ENCODE results near the gene GPR62.
"Not testable (repeated sequence)": the region's sequence is repeated elsewhere in the genome, so short reads cannot be mapped to it uniquely, and the experiment has no call there.

The GPR62 gene

DNA sequence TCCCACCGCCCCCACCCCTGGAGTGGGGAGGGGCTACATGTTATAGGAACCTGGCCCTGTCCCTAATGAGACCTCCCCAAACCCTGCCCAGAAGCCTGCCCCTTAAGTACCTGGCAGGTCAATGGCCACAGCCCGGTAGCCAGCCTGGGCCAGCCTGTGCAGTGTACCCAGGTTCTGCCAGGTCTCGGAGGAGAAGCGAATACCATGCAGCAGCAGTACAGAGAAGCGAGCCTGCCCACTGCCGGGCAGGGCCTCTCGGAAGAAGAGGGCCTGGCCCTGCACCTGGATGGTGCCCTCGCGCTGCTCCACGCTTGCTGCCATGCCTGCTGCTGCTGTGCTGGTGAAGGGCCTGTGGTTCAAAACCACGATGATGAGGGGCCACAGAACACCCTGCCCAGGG is 16.2 kb downstream of the GPR62 start:
- no peak for DNase-seq

DNA sequence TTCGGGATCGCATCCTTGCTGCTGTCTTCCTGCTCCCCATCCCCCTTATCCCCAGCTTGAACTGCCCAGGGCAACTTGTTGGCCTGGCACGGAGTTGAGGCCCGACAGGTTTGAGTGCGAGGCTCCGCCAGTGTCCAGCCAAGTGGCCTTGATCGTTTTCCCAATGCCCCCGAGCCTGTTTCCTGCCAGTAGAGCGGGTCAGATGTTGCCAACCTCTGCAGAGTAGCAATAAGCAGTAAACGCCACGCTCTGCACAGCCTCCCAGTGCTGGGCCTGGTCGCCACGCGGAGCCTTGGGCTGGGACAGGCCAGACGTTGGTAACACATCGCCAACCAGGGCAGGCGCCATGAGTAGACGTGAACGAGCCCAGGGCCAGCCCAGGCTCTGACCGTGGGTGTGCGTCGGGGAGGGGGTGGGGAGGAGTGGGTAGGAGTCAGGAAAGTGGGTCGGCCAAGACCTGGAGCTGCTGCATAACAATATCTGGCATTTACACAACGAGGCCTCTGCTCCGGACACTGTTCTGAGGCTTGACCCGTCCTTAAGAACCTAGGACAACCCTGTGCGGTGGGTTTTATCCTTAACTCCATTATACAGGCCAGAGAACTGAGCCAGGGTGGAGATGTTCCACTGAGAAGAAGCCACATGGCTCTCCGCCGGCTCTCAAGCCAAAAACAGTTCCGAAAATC is 19.2 kb downstream of the GPR62 start:
- DNase-seq: no peak

DNA sequence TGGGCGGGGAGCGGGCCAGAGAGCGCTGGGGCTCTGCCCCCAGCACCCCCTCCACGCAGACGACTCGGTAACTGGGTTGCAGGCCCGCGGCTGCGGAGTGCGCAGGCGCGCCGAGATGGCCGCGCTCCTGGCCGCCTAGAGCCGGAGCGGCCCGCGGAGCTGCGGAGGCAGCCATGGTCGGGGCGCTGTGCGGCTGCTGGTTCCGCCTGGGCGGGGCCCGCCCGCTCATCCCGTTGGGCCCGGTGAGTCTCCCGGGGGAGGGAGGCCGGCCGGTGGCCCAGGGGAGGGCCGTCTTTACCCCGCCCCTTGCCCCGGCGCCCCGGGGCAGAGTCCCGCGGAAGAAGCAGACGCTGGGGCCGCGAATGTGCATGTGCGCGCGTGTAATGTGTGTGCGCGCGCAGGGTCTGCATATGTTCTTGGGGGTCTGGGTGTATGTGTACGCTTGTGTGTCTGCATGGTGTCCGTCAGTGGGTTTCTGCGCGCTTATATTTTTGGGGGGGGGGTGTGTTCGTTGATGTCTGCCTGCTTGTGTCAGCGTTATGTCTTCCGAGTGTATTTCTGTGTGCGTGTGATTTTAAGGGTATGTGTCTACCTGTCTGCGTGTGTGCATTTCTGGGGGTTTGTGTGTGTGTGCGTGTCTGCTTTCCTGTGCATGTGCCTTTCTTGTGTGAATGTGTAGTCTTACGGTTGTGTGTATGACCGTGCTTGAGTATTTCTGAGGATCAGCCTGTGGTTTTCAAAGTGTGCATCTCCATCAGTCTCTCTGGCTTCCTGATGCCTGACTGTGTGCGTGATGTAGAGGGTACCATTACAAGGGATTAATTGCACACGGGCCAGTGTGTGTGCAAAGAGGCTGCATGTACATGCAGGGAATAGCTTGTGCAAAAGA is 20.0 kb downstream of the GPR62 start, which contains the start of gene ABHD14A:
Gene ABHD14A (plus strand): TSS at position 102 of the 889 bp plus-strand sequence. CDS start 72 bp downstream, at position 174.
- DNase-seq: peak in 1 of 2 experiments; percentile 29

DNA sequence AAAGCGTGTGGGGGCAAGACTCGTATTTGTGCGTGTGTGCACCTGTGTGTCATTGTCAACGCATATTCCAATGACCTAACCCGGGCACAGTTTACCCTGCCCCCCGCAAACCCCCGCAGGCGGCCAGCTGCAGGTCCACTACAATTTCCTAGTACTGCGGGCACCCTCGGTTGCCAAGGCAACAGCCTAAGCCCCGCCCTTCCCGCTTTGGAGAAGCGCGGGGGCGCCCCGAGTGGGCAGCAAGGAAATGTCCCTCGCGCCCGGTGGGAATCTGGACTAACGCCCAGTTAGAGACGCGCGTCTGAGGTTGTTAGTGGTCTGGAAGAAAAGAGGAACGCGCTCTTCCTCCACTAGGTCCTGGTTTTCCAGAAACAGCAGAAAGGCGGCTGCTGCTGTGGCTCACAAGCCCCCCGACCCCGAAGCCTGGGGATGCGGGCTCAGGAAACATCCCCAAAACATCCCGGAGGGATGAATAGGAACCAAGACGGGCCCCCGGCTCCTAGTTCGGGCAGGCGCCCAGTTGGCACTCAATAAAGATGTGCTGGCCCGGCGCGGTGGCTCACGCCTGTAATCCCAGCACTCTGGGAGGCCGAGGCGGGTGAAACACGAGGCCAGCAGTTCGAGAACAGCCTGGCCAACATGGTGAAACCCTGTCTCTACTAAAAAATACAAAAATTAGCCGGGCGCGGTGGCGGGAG is 20.8 kb downstream of the GPR62 start:
- no peak for DNase-seq

DNA sequence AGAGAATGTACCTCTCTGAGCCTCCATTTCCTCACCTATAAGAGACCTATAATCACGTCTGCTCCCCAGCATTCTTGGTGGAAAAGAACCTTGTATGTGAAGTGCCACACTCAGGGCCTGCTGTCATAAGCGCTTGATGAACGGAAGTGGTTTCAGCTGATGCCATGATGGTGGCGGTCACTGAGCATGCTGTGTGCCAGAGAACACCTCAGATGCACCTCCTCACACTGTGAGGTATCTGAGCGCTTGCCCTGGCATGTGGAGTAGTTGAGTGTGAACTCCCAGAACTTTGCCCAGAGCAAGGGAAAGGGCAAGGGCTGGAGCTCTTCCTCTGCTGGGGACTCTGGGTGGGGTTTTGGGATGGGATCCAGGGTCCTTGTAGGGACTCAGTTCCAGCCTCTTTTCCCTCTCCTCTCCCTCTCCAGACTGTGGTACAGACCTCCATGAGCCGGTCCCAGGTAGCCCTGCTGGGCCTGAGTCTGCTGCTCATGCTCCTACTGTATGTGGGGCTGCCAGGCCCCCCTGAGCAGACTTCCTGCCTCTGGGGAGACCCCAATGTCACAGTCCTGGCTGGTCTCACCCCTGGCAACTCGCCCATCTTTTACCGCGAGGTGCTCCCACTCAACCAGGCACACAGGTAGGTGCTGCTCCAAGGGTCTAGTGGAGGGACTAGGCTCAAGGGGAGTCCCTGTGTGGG is 22.4 kb downstream of the GPR62 start:
- DNase-seq: no peak

DNA sequence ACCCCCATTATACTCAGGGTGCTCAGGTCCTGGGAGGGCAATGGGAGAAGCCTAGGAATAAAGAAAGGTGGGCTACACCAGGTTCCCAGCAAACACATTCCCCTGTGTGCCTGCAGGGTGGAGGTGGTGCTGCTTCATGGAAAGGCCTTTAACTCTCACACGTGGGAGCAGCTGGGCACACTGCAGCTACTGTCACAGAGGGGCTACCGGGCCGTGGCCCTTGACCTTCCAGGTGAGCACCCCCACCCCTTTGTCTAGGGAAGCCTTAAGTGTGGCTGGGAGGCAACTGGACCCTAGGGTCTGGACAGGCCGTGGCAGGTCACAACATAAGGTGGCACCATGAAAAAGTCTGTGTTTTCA is 22.9 kb downstream of the GPR62 start:
- DNase-seq: no peak

DNA sequence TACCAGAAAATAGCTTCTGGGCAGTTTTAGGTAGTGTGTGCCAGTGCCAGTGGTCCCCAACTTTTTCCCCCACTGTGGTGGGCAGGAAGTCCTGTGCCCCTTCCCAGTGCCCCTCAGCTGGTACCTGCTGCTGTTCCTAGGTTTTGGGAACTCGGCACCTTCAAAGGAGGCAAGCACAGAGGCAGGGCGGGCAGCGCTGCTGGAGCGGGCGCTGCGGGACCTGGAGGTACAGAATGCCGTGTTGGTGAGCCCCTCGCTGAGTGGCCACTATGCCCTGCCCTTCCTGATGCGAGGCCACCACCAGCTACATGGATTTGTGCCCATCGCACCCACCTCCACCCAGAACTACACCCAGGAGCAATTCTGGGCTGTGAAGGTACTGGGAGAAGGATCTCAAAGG is 25.1 kb downstream of the GPR62 start:
- no peak for DNase-seq

DNA sequence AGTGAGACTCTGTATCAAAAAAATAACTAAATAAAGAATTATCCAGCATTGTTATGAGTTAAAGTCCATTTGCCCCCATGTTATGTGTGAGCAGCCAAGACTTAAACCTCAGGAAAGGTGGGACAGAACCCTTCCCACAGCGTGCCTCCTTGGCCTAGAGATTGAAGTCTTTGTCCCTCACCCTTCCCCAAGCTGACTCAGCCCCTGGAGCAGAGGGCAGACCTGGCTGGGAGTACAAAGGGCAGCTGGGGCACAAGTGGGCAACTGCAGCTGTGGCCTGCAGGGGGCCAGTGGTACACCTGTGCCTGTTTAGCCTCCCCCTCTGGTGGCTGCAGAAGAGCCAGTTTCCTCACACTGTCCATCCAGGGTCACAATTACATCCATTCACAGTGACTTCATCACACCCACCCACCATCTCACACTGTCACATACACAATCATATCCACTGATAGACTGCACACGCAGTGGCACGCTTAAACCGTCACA is 27.2 kb downstream of the GPR62 start:
- peak; percentile 30 to 61 for DNase-seq

DNA sequence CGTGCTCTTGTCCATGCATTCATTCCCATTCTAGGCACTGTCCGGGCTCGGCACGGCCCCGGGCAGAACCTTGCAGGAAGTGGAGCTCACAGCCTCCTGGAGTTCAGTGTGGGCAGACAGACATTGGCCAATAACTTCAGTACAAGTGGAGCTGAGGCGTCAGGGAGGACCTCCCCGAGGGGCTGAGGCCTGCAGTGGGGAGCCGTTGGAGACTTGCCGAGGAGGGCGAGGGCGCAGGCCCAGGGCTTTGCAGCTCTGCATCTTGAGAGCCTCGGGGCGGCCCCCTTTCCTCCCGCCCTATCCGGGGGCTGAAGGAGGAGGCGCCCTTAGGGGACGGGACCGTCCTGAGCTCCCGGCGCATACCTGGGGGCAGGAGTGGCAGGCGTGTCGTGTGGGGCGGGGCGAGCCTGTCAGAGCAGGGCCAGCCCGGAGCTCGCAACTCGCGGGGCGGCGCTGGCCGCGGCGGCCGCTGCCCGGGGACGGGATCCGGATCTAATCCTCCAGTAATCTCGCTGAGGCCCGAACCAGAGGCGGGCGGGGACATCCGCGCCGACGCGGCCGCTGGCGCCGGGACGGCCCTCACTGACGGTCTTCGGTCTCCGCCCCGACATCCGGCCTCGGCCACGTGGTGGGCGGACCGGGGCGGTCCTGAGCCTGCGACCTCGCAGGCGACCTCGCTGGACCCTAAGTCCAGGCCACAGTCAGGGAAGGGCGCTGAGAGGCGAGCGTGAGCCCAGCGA is 27.8 kb downstream of the GPR62 start, which contains the start of gene ACY1:
Gene ACY1 (plus strand): TSS at position 698 of the 740 bp plus-strand sequence. CDS start 530 bp downstream, outside the sequence.
- peak; percentile 65 to 79 for DNase-seq

DNA sequence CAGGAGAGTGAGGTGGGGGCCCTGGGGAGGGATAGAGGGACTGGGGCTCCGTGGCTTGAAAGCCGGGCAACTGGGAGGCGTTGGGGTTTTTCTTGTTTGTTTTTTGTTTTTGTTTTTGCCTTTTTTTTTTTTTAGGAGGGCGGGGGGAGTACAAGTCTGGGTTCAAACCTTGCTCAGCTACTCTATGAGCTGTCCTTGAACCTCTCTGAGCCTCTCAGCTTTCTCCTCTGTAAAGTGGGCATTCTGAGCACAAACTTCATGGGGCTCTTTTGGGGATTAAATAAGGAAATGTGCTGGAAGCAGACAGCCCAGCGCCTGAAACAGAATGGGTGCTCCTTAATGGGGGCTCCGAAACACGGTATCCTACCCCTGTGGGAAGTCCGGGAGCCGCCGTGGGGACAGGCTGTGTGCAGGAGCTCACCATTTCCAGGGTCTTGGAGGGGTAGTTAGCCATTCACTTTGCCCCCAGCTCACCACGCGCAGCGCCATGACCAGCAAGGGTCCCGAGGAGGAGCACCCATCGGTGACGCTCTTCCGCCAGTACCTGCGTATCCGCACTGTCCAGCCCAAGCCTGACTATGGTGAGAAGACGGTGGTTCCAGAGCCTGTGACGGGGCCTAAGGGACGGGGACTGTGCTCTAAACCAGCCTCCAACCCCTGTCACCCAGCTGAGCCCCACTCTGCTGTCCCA is 28.5 kb downstream of the GPR62 start:
- DNase-seq: no peak

DNA sequence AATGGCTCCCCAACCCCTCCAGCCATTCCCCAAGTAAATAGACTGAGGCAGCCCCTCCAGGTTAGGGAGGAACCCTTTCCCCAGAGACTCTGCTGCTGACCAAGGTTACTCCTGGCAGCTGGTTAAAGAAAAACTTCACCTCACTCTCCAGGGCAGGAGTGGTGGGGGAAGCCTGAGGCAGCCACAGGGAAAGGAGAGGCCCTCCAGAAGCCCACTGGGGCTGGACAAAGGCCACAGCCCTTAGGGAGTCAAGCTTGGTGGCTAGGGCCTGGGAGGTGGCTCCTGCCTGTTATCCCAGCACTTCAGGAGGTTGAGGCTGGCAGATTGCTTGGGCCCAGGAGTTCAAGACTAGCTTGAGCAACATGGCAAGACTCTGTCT is 29.1 kb downstream of the GPR62 start:
- no peak for DNase-seq

DNA sequence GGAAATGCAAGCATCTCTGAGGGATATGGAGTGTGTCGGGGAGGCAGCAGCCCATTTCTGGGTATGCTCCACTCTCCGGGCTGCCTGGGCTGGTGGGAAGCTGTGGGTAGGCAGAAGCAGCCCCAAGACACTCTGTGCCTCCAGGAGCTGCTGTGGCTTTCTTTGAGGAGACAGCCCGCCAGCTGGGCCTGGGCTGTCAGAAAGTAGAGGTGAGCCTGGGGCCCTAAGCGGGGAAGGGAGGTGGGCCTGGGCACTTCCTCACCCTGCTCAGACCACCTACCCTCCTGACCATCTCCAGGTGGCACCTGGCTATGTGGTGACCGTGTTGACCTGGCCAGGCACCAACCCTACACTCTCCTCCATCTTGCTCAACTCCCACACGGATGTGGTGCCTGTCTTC is 29.9 kb downstream of the GPR62 start:
- DNase-seq: no peak

DNA sequence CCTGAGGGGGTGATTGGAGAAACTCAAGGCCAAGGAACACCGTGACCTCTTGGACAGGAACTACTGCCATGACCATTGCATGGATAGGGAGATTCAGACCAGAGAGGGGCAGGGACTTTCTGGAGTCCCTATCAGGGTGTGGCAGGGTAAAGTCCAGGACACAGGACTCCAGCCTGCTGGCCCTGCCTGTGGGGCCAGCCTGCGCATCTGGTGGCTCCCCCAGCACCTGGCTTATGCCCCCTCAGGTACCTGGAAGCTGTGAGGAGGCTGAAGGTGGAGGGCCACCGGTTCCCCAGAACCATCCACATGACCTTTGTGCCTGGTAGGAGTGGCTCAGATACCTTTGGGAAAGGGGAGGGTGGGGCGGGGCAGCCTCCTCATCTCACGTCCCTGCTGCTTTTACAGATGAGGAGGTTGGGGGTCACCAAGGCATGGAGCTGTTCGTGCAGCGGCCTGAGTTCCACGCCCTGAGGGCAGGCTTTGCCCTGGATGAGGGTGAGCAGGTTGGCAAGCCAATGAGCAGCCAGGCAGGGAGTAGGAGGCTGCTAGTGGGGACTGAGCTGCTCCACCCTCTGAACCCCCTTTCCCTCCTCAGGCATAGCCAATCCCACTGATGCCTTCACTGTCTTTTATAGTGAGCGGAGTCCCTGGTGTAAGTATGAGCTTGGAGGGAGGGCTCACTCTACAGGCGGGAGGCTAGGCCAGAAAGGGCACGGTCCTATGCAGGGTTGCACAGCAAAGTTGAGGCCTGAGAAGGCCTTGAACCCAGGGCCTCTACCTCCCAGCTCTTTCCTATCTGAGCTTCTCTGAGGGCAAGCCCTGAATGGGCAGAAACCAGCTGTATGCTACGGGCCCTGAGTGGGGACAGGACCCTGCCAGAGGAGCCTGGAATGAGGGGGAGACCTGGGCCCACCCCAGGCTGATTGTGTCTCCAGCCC is 31.1 kb downstream of the GPR62 start:
- DNase-seq: no peak

DNA sequence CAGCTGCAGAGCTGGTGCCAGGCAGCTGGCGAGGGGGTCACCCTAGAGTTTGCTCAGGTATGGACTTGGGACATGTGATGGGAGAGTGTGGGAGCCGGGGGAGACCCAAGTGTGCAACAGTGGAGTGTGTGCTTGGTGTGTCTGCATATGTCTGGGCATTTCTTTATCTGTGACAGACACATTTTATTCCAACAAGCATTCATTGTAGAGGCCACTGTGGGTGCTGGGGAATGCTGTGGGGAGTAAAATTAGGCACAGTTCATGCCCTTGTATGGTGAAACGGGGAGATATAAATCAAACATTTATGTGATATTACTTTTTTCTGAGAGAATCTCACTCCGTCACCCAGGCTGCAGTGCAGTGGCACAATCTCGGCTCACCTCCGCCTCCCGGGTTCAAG is 32.4 kb downstream of the GPR62 start:
- no peak for DNase-seq

DNA sequence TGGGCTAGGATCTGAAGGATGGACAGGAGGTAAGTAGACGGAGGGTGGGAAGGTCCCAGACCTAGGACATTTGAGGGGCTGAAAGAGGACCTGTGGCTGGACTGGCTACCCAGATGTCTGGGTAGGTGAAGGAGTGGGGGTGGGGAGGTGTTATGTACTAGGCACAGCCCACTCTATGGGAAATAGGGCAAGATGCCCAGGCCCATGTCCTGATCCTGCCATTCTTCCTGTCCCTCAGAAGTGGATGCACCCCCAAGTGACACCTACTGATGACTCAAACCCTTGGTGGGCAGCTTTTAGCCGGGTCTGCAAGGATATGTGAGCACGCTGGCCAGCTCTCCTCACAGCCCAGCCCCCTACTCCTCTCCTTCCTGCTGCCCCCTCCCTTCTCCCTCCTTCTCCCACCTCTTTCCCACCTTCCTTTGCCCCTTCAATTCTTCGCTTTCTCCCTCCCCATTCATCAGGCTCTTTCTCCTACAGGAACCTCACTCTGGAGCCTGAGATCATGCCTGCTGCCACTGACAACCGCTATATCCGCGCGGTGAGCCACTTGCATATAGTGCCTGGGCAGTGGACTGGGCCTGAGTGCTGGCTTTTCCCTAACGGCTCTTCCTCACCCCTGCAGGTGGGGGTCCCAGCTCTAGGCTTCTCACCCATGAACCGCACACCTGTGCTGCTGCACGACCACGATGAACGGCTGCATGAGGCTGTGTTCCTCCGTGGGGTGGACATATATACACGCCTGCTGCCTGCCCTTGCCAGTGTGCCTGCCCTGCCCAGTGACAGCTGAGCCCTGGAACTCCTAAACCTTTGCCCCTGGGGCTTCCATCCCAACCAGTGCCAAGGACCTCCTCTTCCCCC is 33.3 kb downstream of the GPR62 start:
- no peak for DNase-seq

DNA sequence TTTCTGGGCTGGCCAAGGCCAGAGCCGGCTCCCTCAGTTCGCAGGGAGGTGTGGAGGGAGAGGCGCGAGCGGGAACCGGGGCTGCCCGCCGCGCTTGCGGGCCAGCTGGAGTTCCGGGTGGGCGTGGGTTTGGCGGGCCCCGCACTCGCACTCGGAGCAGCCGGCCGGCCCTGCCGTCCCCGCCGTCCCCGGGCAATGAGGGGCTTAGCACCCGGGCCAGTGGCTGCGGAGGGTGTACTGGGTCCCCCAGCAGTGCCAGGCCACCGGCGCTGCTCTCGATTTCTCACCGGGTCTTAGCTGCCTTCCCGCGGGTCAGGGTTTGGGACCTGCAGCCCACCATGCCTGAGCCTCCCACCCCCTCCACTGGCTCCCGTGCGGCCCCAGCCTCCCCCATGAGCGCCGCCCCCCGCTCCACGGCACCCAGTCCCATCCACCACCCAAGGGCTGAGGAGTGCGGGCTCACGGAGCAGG is 35.4 kb downstream of the GPR62 start:
- not testable (repeated sequence) for DNase-seq

DNA sequence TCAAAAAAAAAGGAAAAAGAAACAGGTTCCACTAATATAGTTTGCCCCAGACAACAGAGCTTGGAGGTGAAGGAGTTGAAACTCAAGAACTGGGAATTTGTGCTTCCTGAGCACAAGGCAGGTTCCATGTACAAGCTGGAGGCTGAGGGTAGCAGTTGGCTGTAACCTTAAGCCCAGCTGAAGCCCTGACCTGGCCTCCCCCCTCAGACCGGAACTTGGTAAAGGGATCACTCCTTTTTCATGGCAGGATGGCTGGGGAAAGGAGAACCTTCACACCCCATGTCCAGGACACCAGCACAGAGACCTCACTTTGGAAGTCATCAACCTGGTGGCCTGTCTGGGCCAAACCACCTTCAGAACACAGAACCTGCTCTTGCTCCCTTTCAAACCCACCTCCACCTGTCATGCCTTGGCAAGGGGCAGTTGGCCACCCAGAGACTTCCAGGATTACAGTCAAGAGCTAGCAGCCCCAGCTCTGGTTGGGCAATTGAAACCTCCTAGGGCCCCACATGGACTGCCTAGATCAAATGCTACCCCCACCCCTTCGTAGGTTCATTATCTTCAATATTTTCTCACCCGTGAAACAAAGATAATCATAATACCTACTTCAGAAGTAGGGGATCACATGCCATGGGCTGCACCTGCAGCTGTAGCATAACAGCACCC is 37.0 kb downstream of the GPR62 start:
- DNase-seq: no peak

DNA sequence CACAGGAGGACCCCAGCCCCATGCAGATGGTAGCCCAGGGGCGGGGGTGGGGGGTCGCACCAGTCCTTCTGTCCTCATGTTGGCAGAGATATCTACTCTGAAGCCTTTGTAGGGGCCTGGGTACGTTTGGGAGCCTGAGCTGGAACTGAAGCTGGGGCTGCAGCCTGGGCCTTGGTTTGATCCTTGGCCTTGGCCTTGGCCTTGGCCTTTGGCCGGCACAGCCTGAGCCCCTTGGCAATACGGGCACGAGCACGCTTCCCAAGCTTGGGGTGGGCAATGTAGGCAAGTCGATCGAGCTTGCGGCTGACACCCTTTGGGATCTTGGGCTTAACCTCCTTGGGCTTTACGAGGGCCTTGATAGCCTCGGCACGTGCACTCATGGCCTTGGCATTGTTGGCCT is 38.5 kb downstream of the GPR62 start:
- not testable (repeated sequence) for DNase-seq

Data from SW 1271 (cell line).